ENCODE measurements around the gene POLR2E. TPM values are rescaled to one million over a fixed set of nuclear protein-coding genes. Genes with fewer than 3 reads are reported as not detected.
A peak's percentile ranks its signal among the peaks of the same experiment; 100 is the strongest.

POLR2E gene
- total RNA-seq, 1 experiment from 2014 or later, result 279 TPM

DNA sequence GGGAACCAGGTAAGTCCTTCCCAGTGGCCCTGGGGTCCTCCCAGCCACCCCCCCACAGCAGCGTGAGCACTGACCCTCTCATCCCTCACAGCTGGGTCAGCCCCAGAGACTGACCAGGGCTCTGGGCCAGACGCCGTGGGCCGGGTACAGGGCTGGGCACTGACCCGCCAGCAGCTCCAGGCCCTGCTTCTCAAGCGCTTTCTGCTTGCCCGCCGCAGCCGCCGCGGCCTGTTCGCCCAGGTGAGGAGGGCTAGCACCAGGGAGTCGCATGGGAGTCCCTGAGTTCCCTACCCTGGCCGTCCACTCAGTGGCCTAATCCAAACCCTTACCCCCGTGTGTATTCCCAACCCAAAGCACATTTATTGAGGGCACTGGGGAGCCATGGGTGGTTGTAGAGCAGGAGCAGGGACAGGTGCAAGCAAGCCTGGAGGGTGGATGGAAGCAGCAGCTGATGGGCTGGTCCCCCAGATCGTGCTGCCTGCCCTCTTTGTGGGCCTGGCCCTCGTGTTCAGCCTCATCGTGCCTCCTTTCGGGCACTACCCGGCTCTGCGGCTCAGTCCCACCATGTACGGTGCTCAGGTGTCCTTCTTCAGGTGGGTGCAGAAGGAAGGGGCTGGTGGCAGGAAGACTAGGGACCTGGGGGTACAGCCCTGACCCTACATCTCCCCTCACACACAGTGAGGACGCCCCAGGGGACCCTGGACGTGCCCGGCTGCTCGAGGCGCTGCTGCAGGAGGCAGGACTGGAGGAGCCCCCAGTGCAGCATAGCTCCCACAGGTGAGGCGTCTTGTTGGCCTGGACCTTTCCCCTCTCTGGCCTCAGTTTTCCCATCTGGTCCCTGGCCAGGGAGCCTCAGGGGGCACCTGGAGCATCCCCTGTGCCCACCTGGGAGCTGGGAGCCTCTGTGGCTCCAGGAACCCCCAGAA is 40.8 kb downstream of the POLR2E start:
- H3K27me3 ChIP-seq (ENCODE audit: control insufficient read depth, insufficient read depth, low read length), result no peaks in the 10 kb centered on the region
- H3K4me1 ChIP-seq (ENCODE audit: control insufficient read depth, insufficient read depth, low read length), result no peaks in the 10 kb centered on the region
- in situ Hi-C loops (cut with HindIII; ENCODE audit: low pct_unique_long_range_greater_than_20kb, low sequenced_read_pairs) (no loop called here), intact Hi-C loops (cut with micrococcal nuclease; ENCODE audit: unreplicated experiment) (no loop called here)
- CTCF ChIA-PET, result interaction anchor here (0.7 kb wide), 1 partner anchor 190 kb away, joined by 4 read pairs; no protein-coding TSS in a partner anchor
- H3K36me3 ChIP-seq (ENCODE audit: control insufficient read depth, insufficient read depth, low read length), result no peaks in the 10 kb centered on the region
- H3K4me3 ChIP-seq (ENCODE audit: low read depth in 2 of 2, low read length in 2 of 2), result no peak overlapping the region
- no TSS peak for BruUV-seq (replicated peaks)
- H3K9me3 ChIP-seq (ENCODE audit: control insufficient read depth, insufficient read depth, low read depth, low read length), result no peaks in the 10 kb centered on the region
- no peak for ATAC-seq
- DNase-seq (ENCODE audit: low read depth, low spot score), result no peak
- POLR2A ChIA-PET, result interaction anchor here (0.5 kb wide), 1 partner anchor 11 kb away, joined by 6 read pairs; no protein-coding TSS in a partner anchor
- no peak for TF ChIP-seq SIN3A (IDR thresholded peaks at IDR 0.05; ENCODE audit: borderline replicate concordance, insufficient read depth, low read depth, low read length)
- TF ChIP-seq POLR2AphosphoS5 (IDR thresholded peaks at IDR 0.05; ENCODE audit: low read depth, low read length), result no peak
- TF ChIP-seq REST (IDR thresholded peaks at IDR 0.05; ENCODE audit: insufficient read depth in 1 of 2, low read depth in 2 of 2, low read length in 1 of 2), result no peak
- TF ChIP-seq TCF7L2 (IDR thresholded peaks at IDR 0.05; ENCODE audit: low read depth, low read length), result no peak
- TF ChIP-seq, protein P1, sequence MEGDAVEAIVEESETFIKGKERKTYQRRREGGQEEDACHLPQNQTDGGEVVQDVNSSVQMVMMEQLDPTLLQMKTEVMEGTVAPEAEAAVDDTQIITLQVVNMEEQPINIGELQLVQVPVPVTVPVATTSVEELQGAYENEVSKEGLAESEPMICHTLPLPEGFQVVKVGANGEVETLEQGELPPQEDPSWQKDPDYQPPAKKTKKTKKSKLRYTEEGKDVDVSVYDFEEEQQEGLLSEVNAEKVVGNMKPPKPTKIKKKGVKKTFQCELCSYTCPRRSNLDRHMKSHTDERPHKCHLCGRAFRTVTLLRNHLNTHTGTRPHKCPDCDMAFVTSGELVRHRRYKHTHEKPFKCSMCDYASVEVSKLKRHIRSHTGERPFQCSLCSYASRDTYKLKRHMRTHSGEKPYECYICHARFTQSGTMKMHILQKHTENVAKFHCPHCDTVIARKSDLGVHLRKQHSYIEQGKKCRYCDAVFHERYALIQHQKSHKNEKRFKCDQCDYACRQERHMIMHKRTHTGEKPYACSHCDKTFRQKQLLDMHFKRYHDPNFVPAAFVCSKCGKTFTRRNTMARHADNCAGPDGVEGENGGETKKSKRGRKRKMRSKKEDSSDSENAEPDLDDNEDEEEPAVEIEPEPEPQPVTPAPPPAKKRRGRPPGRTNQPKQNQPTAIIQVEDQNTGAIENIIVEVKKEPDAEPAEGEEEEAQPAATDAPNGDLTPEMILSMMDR (IDR thresholded peaks at IDR 0.05), result no peak
- H3K27ac ChIP-seq (ENCODE audit: low read length), result no peak overlapping the region

- Histone ChIP-seq H3K4me1 (ENCODE audit: control insufficient read depth, insufficient read depth, low read length) (no peaks in the 10 kb centered on the region), H3K4me3 (ENCODE audit: low read depth in 2 of 2, low read length in 2 of 2) (no peak overlapping the region), H3K36me3 (ENCODE audit: control insufficient read depth, insufficient read depth, low read length) (no peaks in the 10 kb centered on the region), H3K27ac (ENCODE audit: low read length) (no peak overlapping the region), H3K9me3 (ENCODE audit: control insufficient read depth, insufficient read depth, low read depth, low read length) (no peaks in the 10 kb centered on the region), H3K27me3 (ENCODE audit: control insufficient read depth, insufficient read depth, low read length) (no peaks in the 10 kb centered on the region)
- in situ Hi-C loops (cut with HindIII; ENCODE audit: low pct_unique_long_range_greater_than_20kb, low sequenced_read_pairs) (no loop called here), intact Hi-C loops (cut with micrococcal nuclease; ENCODE audit: unreplicated experiment) (no loop called here)
- ChIA-PET CTCF (interaction anchor here (0.6 kb wide), 1 partner anchor 22 kb away, joined by 8 read pairs; no protein-coding TSS in a partner anchor), POLR2A (interaction anchor here (0.5 kb wide), 1 partner anchor 10 kb away, joined by 6 read pairs; no protein-coding TSS in a partner anchor)
- BruUV-seq (replicated peaks), result no TSS peak
- ATAC-seq, result peak; percentile 29; the same call in 1 of the 2 replicates
- no peak for DNase-seq (ENCODE audit: low read depth, low spot score)
- no peak for TF ChIP-seq TCF7L2 (IDR thresholded peaks at IDR 0.05; ENCODE audit: low read depth, low read length)
- TF ChIP-seq REST (IDR thresholded peaks at IDR 0.05; ENCODE audit: insufficient read depth in 1 of 2, low read depth in 2 of 2, low read length in 1 of 2), result no peak
- TF ChIP-seq, protein P1 (IDR thresholded peaks at IDR 0.05), result no peak
- TF ChIP-seq POLR2AphosphoS5 (IDR thresholded peaks at IDR 0.05; ENCODE audit: low read depth, low read length), result no peak
- no peak for TF ChIP-seq SIN3A (IDR thresholded peaks at IDR 0.05; ENCODE audit: borderline replicate concordance, insufficient read depth, low read depth, low read length)
Observed at GRCh38 chr19:1053176-1054101, 41.7 kb downstream of the POLR2E start.

Measured in Panc1 (cell line).